Right lobe of liver (tissue), 6 donors: Measurements from ENCODE around the gene TLE4. TPM values are rescaled to one million over a fixed set of nuclear protein-coding genes. Genes with fewer than 3 reads are reported as not detected.

Source experiments
- ATAC-seq, 4 donors: fragments of 200-7000 bp; cut with Tn5 transposase; one replicate each; pipeline ENCODE4 v1.9.1; 2020; ENCODE audit warnings: mild to moderate bottlenecking in 4 of 4, moderate library complexity in 4 of 4
- DNase-seq, 3 donors: peaks; one replicate each; pipeline ENCODE4 v3.0.0-alpha.2; 2020
- H3K27ac ChIP-seq, 3 donors: fragments of 200-600 bp; one replicate each; pipeline ENCODE4 v1.8.0; 2022
- H3K27me3 ChIP-seq, 2 donors: fragments of 200-600 bp; one replicate each; pipeline ENCODE4 v1.8.0; 2022
- H3K36me3 ChIP-seq, 4 donors: fragments of 200-600 bp; sonication (generic) in 1 of 4; one replicate each; pipeline versions ENCODE4 v1.5.1 to v1.8.0; 2017 to 2022; ENCODE audit warnings: control low read depth in 1 of 4
- H3K4me1 ChIP-seq, 4 donors: fragments of 200-600 bp; sonication (generic) in 1 of 4; one replicate each; pipeline versions ENCODE4 v1.5.1 to v1.8.0; 2017 to 2022; ENCODE audit warnings: control low read depth in 1 of 4
- H3K4me3 ChIP-seq, 3 donors: fragments of 200-600 bp; one replicate each; pipeline ENCODE4 v1.8.0; 2022
- H3K9me3 ChIP-seq, 4 donors: fragments of 200-600 bp; sonication (generic) in 1 of 4; one replicate each; pipeline versions ENCODE4 v1.5.1 to v1.8.0; 2017 to 2022; ENCODE audit warnings: control low read depth in 1 of 4
- POLR2A ChIP-seq: fragments of 450-650 bp; IDR thresholded peaks from one replicate; pipeline ENCODE4 v1.6.1; 2017; ENCODE audit warnings: antibody characterized with exemption, mild to moderate bottlenecking
- WGBS: methylation state at CpG from one replicate; pipeline ENCODE4 v1.1.6; 2018; ENCODE audit warnings: low coverage, low lambda C conversion rate; ENCODE audit not compliant: insufficient coverage; ENCODE audit errors: missing lambda C conversion rate; 5-methylcytosine and 5-hydroxymethylcytosine counted together
- intact Hi-C, 2 donors: fragments of 100-400 bp; cut with DNase I; formaldehyde crosslinking; loops; one replicate each; pipeline versions ENCODE4 v1.11.2 to v1.14.1; 2022
- total RNA-seq, 6 experiments: library from RNA; depleted of rRNA in 2 of 6; stranded (reverse); fragments of >200 nt in 2 of 6; fragmentation: NEBNext Ultra II Directional in 3 of 6; extraction: Animal tissue kit (Norgen Biotek cat#: 25700) in 3 of 6; gene quantifications; one replicate each; pipeline versions ENCODE4 v1.1.0 to v1.2.4, GENCODE V29; 2016 to 2023
- TF ChIP-seq, protein P1 (sequence below), 4 donors: fragments of 200-600 bp in 3 of 4; fragments of 450-650 bp in 1 of 4; IDR thresholded peaks; one replicate each; pipeline versions ENCODE4 v1.5.1 to v1.8.0; 2016 to 2022; ENCODE audit warnings: antibody characterized with exemption in 4 of 4, mild to moderate bottlenecking in 2 of 4
- donor health status: DM: no; HTN: yes; CAD: no.
- donor health status: DM: no; HTN: no; CAD: no.
- donor health status: DM: no; HTN: no; CAD: no.
- donor health status: DM: no; HTN: yes; CAD: no.
- donor health status: DM: no; HTN: yes; CAD: no.

TLE4 gene
- total RNA-seq, 6 experiments from 2014 or later = 2.9 to 8.3 (median 5.7) TPM

DNA sequence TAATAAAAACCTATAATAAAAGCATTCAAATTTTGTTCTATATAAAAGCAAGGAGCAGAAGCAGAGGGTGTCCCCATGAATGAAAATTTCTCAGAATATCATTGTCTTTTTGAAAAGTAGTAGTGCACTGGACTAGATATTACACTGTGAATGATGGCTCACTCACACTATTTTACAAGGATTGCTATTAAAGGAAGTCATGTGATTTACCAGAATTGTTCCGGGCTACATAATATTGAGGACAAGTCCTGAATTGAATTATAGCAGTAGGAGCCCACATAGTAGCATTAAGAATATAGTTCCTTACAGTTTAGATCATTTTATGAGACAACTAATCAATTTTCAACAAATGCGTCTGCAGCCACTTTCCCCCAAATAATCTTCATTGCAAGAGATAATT lies 7.7 kb upstream of the TLE4 start:
- WGBS = 68% methylated on average over 2 of the region's 2 CpGs
- no peak for TF ChIP-seq POLR2A
- TF ChIP-seq, protein P1, sequence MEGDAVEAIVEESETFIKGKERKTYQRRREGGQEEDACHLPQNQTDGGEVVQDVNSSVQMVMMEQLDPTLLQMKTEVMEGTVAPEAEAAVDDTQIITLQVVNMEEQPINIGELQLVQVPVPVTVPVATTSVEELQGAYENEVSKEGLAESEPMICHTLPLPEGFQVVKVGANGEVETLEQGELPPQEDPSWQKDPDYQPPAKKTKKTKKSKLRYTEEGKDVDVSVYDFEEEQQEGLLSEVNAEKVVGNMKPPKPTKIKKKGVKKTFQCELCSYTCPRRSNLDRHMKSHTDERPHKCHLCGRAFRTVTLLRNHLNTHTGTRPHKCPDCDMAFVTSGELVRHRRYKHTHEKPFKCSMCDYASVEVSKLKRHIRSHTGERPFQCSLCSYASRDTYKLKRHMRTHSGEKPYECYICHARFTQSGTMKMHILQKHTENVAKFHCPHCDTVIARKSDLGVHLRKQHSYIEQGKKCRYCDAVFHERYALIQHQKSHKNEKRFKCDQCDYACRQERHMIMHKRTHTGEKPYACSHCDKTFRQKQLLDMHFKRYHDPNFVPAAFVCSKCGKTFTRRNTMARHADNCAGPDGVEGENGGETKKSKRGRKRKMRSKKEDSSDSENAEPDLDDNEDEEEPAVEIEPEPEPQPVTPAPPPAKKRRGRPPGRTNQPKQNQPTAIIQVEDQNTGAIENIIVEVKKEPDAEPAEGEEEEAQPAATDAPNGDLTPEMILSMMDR (IDR thresholded peaks at IDR 0.05) = no peak
- ATAC-seq (no peak), DNase-seq (no peak)
- intact Hi-C loops = no loop called here
- Histone ChIP-seq H3K36me3 (no peaks in the 10 kb centered on the region), H3K27ac (no peak overlapping the region), H3K27me3 (no peaks in the 10 kb centered on the region), H3K4me1 (no peaks in the 10 kb centered on the region), H3K9me3 (no peaks in the 10 kb centered on the region), H3K4me3 (no peak overlapping the region)

DNA sequence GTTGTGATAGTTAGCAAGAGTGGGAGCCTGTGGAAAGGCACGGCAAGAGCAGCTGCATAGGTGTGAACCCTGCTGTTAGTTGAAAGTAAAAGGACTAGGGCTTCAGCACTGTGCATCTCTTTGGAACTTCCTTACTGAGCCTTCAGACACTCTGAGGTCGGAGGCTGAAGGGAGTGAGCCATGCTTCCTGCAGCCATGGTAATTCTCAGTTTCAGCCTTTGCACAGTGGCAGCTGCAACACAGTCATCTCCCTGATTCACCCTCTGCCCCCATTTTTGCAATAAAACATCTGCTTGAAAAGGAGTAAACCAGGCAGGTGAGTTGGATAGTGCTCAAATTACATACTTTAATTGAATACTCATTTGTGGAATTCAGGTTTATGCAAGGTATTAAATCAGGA lies 6.5 kb upstream of the TLE4 start:
- no peak for ATAC-seq
- no peaks in the 10 kb centered on the region for H3K27me3 ChIP-seq
- WGBS = 43% methylated on average over 1 of the region's 2 CpGs
- H3K27ac ChIP-seq = no peak overlapping the region
- no peaks in the 10 kb centered on the region for H3K9me3 ChIP-seq
- intact Hi-C loops = no loop called here
- TF ChIP-seq, protein P1 (IDR thresholded peaks at IDR 0.05) = no peak
- no peak for TF ChIP-seq POLR2A
- H3K4me3 ChIP-seq = no peak overlapping the region
- no peaks in the 10 kb centered on the region for H3K36me3 ChIP-seq
- peaks cover 0 to 4% (median 0%) of the 10 kb centered on the region in 4 donors for H3K4me1 ChIP-seq
- DNase-seq = no peak

DNA sequence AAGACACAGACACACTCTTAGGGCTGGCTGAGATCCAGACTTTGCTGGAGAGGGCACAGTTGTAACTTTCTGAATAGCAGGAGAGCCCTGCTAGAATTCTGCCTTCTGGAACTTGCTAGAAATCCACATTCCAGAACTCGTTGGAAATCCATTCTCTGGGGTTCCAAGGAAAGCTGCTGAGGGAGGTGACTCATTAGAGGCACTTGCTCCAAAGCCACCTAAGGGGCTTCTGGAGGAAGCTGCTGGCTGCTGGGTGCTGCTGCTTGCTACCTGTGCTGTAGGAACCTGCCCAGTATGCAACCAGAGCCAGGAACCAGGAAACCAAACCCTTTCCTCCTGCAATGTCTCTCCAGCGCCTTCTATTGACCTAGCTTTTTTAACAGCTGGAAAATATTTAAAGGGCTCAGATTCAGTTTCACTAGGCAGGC lies 4.1 kb upstream of the TLE4 start:
- no peak for TF ChIP-seq POLR2A
- TF ChIP-seq, protein P1 (IDR thresholded peaks at IDR 0.05) = peak in 1 of 4 donors; percentile 14

DNA sequence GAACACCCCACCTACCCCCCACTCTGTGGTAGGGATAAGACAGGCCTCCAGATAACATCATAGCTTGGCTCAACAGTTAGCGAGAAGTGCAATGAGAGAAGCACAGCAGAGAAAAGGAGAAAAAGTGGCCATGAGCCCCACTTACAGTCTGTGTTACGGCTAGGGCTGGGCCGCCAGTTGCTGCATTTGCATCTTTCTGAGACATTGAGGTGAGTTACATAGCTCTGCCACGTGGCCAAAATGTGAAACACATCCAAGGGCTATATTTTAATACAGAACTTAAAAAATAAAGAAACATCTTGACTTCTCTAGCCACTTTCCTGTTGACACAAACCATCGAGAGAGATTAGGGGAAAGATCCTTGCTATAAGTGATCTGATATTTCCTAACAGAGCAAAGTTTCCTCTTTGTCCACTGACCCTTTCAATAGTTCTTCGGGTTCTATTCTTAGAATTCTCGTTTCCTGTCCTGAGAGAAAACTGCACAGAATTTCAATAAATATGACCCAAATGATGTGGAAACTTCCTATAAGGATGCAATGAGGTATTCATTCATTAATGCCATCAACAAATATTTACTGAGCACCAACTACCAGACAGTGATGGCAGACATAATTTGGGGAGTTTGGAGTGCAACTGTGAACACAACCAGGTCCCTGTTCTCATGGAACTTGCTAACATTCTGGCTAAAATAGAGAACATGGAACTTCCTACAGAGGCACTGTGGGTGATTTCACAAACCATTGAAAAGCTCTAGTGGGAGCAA lies 3.2 kb upstream of the TLE4 start:
- 60% methylated on average over 7 of the region's 7 CpGs for WGBS
- ATAC-seq = no peak

More for the DNA sequence above, 4.1 kb upstream of the TLE4 start:
- Histone ChIP-seq H3K9me3 (no peaks in the 10 kb centered on the region), H3K4me1 (peaks cover 0 to 7% (median 0%) of the 10 kb centered on the region in 4 donors), H3K27ac (no peak overlapping the region), H3K27me3 (no peaks in the 10 kb centered on the region), H3K36me3 (no peaks in the 10 kb centered on the region), H3K4me3 (no peak overlapping the region)
- intact Hi-C loops = no loop called here
- 36% methylated on average over 1 of the region's 2 CpGs for WGBS
- DNase-seq = no peak
- no peak for ATAC-seq

More for the DNA sequence above, 3.2 kb upstream of the TLE4 start:
- Histone ChIP-seq H3K4me1 (peaks cover 0 to 7% (median 0%) of the 10 kb centered on the region in 4 donors), H3K9me3 (no peaks in the 10 kb centered on the region), H3K27me3 (no peaks in the 10 kb centered on the region), H3K36me3 (no peaks in the 10 kb centered on the region), H3K4me3 (no peak overlapping the region), H3K27ac (no peak overlapping the region)
- no peak for DNase-seq
- intact Hi-C loops = no loop called here
- TF ChIP-seq, protein P1 (IDR thresholded peaks at IDR 0.05) = no peak
- TF ChIP-seq POLR2A = no peak
